ENCODE data around the gene SLC39A13.

The SLC39A13 gene

DNA sequence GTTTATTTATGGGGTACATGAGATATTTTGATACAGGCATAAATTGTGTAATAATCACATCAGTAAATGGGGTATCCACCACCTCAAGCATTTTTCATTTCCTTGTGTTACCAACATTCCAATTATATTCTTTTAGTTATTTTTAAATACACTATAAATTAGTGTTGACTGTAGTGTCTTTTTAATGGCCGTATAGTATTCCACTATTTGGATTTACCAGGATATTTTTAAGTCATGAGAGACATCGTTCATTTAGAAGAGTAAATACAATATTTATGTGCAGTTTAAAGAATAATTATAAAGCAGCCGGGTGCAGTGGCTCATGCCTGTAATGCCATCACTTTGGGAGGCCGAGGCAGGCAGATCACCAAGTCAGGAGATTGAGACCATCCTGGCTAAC lies 23.9 kb upstream of the SLC39A13 start:
- no peak for DNase-seq (ENCODE audit: low read depth, low spot score)

DNA sequence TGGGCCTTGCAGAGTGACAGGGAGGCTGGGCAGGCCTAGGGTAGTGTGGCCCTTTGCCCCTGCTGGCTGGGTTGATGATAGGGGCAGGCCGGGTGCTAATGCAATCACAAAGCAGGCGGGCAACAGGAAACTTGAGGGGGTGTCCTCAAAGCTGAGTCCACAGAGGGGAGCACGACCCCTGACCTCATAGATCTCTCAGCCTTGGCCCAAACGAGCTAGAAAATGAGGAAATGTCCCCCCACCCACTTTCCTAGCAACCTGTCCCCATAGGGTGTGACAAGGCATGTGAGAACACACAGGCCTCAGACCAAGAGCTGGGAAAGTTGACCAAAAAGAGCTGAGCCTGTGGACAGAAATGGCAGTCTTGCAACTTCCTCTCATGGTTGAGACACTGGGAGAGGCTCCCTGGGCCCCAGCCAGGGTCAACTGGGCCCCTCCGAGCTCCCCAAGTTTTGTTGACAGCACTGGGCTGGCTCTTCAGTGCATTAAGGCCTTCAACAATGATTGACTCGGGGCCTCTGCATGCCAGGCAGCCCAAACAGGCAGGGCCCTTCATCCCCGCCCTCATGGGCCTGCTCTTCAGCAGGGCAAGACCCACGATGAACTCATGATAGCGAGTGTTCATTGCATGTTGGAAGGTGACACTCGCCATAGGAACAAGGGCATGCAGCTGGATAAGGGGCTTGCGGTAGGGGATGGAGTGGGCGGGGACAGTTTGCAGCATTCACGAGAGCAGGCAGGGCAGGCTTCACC lies 20.3 kb upstream of the SLC39A13 start:
- no peak for DNase-seq (ENCODE audit: low read depth, low spot score)

DNA sequence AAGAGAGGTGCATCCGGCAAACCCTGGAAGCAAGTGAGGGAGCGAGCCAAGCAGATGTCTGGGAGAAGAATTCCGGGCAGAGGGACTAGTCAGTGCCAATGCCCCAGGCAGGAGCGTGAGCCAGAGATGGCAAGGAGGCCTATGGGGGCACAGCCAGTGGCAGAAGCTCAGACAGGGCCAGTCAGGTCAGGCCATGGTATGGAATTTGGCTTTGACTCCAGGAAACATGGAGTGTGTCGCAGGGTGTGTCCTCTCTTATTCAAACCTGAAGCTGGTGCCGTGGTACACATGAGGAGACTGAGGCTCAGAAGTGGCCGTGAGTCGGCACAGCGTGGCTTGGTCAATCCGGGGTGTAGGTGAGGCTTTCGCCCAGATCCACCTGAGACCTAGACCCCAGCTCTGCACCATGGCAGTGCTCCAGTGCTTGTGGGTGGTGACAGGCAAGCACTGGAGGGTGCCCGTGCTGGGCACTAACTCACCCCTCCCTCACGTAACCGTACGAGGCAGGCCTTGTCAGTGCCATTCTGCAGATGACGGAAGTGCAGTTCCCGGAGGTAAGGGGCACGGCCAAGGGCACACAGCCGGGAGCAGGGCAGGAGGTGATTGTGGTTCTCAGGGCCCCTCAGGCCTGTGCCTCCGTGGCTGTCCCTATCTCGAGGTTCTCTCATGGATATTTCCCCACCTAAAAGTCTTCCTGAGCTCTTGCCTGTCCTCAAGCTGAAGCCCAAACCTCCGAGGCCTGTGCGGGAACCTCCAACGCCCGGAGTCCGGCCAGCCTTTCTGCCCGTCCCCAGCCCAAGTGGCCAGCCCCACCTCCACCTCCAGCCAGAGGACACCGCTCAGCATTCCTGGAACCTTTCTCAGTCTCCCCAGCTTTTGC lies 19.5 kb upstream of the SLC39A13 start:
- DNase-seq (ENCODE audit: low read depth, low spot score) = no peak

DNA sequence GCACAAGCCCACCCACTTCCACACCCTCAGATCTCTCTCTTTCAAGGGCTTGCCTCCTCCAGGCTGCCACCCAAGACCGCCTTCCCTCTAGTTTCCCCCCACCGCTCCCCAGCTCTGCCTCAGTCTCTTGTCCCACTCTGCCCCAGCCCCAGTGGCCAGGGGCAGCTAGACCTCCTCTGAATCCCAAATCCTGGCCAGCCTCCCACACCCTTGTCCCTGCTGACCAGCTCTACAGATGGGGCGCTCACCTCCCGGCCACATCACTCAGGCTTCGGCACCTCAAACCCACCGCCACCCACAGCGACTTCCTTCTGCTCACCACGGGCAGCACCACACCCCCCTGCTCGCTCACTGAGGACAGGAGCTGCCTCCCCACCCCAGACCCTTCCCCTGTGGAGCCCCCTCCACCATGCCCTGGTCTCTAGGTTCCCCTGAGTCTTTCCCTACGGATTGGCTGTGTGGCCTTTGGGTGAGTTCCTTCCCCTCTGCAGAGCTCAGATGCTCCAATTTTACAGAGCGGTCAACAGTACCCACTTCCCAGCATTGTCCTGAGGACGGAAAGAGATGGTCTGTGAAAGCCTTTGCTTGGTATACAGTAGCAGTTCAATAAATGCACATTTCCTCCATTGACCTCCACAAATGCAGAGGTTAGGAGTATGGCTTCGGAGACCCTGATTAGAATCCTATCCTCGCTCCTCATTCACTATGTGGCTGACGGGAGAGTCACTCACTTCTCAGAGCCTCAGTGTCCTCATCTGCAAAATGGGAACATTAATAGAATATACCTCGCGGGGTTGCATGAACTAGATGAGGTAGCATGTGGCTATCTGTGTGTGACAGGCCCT lies 18.6 kb upstream of the SLC39A13 start:
- no peak for DNase-seq (ENCODE audit: low read depth, low spot score)

DNA sequence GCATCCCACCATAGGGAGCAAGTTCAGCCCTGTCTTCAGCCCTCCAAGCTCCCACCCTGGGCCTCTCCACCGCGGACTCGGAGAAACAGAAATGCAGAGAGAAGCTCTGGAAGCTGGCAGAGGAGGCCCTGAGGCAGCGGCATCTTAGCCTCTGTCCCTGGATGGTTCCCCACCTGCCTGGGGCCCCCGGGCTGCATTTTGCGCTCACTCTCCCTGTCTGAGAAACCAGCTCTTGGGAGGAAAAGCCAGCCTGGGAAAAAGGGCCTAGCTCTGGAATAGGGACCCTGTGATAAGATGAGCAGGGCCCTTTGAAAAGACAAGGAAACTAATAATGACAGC lies 18.0 kb upstream of the SLC39A13 start:
- no peak for DNase-seq (ENCODE audit: low read depth, low spot score)

DNA sequence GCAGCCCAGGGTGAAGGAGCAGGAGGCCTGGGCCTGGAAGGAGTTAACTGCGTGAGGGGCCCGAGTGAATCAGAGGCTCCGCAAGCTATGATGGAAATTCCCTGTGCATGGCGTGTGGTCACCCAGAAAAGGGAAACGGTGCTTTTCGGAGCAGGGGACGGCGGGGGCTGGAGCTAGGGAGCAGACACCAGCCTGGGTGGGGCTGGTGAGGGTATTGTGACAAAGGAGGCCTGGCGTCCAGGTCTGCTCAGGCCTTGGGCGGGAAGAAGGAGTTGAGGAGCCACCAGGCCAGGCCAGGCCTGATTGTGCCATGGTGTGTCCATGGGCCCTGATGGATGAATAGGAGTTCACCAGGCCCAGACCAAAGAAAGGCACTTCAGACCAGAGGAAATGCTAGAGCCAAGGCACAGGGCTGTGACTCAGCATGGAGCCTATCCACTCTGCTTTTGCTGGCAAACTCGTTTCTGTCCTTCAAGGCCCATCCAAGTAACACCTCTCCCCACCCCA lies 17.3 kb upstream of the SLC39A13 start:
- DNase-seq (ENCODE audit: low read depth, low spot score) = no peak

DNA sequence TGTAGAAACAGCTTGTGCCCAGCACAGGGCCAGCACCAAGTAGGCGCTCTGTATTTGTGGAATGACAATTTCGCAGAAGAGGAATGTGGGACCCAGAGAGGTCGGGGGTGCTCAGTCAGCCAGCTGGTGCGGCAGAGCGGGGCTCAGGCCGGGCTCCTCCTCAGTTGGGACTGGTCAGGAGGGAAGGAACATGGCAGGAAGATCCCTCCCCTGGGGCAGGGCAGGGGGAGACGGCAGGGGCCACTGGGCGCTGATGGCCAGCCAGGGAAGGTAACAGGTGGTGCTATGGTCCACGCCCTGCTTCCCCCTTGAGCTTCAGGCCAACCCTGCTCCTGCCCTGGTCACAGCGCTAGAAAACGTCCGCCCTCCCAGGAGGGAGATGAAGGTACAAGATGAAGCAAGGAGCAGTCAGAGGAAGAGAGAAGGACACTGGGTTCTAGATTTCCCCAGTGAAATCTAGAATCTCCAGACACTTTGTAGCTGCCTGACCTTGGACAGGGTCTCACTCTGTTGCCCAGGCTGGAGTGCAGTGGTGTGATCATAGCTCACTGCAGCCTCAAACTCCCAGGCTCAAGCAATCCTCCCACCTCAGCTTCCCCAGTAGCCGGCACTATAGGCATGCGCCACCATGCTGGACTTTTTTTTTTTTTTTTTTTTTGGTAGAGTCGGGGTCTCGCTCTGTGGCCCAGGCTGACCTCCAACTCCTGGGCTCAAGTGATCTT lies 16.5 kb upstream of the SLC39A13 start:
- DNase-seq (ENCODE audit: low read depth, low spot score) = no peak

DNA sequence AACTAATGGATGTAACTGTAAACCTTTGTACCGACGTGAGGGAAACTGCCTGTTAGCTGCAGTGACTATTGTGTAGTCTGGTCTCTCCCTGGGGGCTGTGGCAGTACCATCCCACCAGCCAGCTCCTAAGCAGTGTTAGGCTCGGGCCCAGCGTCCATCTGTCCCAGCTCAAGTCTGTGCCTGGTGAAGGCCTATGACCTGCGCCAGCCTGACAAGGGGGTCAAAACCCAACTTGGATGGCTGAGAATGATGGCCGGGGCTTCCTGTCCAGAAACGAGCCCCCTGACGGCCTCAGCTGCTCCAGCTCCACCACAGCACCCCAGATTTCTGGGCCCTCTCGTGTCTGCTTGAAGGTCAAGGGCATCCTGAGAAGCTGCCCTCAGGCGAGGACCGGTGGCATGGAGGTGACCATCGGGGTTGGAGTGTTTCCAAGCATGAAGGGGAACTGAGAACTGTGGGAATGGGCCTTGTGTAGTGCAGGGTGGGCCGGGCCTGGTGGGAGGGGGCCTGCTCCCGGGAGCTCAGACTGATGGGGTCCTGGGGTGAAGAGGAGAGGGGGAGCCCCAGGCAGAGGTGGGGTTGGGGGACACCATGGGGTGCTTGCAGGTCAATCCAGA lies 15.7 kb upstream of the SLC39A13 start:
- no peak for DNase-seq (ENCODE audit: low read depth, low spot score)

DNA sequence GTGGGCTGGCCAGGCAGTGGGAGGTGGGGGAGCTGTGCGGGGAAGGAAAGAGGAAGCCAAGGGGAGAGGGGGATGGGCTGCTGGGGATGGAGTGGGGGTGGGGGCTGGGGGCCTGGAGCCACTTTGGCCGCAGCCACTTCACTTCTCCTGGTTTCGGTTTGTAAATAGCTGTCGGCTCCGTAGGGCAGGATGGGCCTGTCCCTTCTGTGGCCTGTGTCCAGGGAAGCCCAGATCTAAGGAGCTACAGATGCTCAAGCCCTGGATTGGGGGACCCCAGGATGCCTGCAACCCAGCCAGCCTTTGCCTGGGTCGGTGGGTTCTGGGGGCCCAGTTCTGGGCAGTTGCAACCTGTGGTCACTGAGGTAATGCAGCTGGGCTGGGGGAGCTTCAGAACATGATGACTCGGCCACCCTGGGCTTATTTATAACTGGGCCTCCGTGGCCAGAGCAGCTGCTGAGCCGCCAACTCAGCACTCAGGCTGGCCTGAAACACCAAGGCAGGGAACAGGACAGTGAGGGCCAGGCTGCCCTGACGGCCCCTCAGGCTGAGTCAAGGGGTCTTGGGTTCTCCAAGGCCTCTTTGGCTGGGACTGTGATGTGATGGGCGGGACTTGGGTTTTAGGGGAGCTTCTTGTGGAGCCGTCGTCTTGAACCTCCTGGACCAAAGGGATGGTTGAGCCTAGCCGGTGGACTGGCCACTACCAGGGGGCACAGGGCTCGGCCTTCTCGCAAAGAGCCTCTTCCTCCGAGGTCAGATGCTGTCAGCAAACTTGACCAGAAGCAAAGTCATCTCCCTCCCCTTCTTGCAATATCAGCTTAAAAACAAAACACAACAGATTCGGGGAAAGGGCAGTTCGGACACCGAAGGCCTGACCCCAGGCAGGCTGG lies 15.0 kb upstream of the SLC39A13 start:
- no peak for DNase-seq (ENCODE audit: low read depth, low spot score)

DNA sequence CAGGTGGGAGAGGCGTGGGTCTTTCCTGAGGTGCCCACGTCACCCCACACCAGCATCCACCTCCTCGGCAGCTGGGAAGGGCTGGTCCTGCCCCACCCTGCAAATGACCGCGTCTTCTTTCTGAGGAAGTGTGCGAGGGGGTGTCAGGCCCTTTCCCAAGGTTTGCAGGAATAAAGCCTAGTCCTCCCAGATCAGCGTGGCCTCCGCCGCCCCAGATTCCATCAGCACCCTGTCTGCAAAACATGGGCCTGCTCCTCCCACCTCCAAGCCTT lies 14.4 kb upstream of the SLC39A13 start:
- no peak for DNase-seq (ENCODE audit: low read depth, low spot score)

DNA sequence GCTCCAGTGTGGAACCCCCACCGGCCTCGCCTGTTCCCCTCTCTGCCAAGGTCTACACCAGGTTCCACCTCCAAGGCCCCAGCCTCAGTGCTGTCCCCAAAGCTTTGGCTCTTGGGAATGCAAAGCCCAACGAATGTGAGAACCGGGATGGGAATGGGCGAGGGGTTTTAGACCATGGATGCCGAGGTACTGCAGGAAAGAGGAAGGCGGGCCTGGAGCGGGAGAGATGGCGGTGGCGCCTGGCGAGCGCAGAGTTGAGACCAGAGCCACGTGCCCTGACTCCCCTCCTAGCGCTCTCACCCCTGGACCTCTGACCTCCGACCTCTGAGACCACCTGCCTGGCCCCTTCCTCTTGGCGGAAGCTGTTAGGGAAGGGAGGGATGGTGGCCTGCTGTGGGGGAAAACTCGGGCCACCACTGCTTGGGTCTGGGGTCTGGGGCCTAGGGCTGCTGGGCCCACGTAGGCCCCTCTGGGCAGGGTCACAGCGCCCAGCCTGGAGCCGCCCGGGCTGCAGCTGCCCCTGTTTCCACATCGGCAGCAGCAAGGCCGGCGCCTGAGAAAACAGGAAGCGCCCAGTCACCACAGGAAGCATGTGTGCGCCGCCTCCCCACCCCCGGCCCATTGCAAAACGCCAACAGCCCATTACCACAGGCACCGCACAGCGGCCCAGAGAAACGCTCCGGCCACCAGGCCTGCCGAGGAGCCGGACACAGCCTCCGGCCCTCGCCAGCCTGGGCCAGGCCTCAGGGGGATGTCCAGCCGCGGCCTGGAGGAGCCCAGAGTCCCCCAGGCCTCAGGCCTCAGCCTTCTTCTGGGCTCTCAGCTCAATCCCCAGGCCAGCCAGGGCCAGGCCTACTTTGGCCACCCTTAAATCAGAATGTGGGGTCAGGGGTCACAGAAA lies 13.8 kb upstream of the SLC39A13 start:
- no peak for DNase-seq (ENCODE audit: low read depth, low spot score)

DNA sequence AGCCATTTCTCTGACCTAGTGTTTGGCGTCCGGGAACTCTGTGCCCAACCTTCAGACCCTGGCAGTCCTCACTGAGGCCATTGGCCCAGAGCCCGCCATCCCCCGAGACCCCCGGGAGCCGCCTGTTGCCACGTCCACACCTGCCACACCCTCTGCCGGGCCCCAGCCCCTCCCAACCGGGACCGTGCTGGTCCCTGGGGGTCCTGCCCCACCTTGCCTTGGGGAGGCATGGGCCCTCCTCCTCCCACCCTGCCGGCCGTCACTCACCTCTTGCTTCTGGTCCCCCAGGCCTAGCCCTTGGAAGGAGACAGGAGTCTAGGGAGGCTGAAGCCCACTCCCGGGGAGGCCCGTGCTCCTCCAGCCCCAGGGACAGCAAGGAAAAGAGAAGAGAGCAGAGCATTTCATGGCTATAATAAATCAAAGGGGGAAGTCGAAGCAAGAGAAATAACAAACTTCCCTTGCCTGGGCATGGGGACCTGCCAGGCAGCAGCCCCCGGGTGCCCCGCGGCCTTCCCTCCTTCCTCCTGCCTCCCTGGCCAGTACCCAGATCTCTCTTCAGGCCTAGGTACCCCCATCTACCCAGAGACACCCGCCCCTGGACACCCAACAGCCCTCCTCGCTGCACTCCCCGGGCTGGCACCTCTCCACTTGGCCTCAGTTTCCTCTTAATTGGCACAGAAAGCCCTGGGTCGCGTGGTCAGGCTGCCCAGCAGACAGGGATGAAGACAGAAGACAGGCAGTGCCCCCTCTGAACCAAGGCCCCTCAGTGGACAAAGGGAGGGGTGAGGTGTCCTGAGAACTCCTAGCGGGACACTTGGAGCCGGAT lies 13.0 kb upstream of the SLC39A13 start:
- DNase-seq (ENCODE audit: low read depth, low spot score) = no peak

DNA sequence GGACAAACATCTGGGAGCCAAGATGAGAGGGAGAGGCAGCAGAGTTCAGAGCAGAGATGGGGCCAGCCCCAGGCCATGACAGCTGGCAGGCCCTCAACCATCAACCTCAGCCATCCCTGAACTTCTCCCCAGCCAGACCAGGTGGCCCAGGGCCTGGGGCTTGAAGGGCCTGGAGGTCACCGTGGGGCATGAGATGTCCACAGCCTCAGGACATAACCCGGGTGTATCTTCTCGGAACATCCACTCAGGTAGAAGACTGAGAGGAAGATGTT lies 12.4 kb upstream of the SLC39A13 start:
- DNase-seq (ENCODE audit: low read depth, low spot score) = no peak

DNA sequence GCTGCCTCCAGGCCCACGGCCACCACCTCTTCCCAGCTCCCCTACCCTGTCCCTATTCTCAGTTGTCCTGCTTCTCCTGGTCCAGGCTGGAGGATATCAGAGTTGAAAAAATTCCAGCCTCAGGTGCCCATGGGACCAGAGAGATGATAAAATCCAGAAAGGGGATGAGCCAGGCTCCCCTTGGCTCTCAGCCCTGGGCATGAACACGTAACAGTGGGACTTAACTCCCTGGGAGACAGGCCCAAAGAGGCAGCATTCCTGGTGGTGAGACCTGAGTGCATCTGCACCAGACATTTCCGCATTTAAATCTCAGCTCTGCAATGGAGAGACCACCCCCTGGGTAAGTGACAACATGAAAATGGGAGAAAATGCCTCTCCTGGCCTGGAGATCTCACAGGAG lies 10.4 kb upstream of the SLC39A13 start:
- no peak for DNase-seq (ENCODE audit: low read depth, low spot score)

DNA sequence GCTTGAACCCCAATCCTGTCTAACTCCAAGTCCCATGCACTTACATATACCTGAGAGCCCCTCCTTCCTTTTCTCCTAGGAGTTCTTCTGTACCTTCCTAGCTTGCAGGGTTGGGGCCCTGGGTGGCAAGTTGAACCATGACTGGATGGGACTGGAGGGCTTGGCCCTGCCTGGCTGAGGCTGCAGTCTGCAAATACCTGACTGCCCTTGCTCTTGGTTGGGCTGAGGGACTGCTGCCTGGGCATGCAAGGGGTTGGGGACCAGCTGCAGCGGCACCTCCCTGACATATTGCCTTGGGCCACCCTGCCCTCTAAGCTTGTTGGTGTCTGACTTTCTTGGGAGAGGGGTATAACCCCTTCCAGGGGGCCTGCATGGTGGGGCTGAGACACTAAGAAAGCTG lies 9.8 kb upstream of the SLC39A13 start:
- no peak for DNase-seq (ENCODE audit: low read depth, low spot score)

DNA sequence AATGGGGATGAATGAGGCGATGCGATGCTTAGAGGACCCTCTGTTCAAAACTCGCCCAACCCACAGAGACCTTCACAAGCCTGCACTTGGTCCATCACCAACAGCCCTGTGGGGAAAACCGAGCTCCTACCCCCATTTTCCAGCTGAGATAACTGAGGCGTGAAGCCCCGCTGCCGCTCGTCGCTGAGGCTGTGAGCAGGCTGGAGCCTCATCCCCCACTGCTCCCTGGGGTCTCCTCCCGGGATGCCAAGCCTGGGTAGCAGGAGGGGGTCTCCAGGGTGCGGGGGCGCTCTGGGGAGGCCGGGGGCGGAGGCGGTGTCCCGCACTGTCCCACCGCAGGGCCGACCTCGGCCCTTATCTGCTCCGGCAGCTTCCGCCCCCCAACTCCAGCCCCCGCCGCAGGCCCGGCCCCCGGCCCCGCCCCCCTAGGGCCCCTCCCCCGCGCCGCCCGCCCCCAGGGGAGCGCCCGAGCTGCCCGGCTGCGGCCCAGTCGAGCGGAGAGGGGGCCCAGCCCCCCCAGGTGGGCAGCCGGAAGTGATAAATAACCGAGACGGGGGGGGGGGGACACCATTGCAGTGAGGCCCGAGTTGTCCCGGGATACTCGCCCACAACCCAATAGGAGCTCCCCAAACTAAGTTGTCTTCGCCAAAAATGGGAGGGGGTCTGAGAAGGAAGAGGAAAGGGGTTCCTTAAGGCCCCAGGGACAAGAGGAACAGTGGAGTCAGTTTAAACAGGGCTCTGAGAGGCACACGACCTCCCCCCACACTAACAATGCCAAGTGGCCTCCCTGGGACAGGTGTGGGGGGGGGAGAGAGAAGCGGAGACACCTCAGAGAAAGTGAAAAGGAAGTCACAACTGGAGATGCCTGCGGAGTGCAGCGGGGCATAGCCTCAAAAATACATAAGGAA lies 8.3 kb upstream of the SLC39A13 start:
- no peak for DNase-seq (ENCODE audit: low read depth, low spot score)

DNA sequence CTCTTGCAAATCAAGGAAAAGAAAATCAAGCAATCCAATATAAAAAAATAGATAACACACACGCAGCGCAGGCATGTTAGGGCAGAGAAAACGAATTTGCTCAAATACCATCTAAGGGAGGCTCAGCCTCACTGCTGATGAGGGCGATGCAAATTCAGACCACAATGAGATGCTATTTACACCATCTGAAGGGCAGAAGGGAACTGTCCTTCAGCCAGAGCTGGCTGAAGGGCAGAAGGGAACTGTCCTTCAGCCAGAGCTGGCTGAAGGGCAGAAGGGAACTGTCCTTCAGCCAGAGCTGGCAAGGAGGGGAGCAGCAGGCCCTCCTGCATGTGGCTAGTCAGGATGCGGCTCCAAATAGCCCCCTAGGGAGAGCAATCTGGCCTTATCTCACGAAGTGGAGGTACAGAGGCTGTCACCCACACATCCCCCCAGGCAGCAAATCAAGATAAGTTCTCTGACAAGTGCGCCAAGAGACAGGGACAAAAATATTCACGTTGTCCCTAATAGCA lies 7.6 kb upstream of the SLC39A13 start:
- no peak for DNase-seq (ENCODE audit: low read depth, low spot score)

Data from iPS DF 19.7 (cell line).